ENCODE measurements around the gene GIT1. TPM values are rescaled to one million over a fixed set of nuclear protein-coding genes. Genes with fewer than 3 reads are reported as not detected.

Gene GIT1
- total and polyA plus RNA-seq, 2 of the 13 experiments (the other 11 are each of a cell fraction or from before 2014, with no cell fraction given): 14.2 to 30.8 TPM

DNA sequence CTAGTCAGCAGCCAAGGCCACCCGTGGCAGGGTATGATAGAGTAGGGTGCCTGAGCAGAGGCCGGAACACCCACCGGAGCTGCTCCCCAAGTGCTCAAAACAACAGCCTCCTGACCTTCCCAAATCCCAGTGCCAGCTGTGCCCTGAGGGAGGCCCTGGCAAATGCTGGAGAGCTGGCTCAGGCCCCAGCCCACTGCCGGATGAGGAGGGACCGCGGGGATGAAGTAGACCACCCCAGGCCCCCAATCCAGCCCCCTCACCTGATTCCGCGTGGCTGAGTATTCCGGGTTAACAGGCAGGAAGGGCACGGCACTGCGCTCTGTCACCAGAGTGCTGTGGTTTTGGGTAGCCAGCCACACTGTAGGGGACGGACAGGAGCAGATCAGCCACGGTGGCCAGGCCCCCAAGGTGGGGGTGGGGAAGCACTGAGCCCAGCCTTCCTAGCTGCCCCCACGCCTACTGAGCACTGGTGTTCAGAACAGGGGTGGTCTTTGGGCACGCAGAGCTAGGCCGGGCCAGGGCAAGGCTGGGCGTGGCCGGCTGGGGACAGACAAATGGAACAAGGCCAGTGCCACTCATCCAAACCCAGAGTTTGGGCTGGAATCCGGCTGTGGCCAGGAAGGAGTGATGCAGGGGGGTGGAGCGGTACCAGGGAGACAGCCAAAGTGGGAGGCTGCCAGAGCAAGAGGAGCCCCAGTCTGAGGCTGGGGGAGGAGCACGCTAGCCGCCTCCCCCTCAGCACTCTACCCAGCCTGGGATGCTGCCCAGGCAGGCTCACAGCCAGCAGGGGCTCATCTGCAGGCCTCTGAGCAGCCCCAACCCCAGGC is 11.8 kb downstream of the GIT1 start:
- POLR2A ChIA-PET: interaction anchor here (1.0 kb wide), 1 partner anchor 9 kb away, joined by 3 read pairs; the partner anchor contains the start of gene TP53I13
- intact Hi-C loops (cut with micrococcal nuclease; ENCODE audit: unreplicated experiment) (no loop called here), in situ Hi-C loops (cut with HindIII; ENCODE audit: extremely low pct_ligation_motif_present, low pct_unique_long_range_greater_than_20kb) (no loop called here)
- peaks cover 5 to 20% of the 10 kb centered on the region in 2 experiments; a peak in 4 of 5 replicates for H3K36me3 ChIP-seq (replicated peaks in 1 of 2; ENCODE audit: control insufficient read depth in 1 of 2, insufficient read depth in 2 of 2, low read length in 2 of 2)
- no peak overlapping the region for H3K27ac ChIP-seq (ENCODE audit: extremely low read length, insufficient read depth, low read length)
- no peak overlapping the region for H2AFZ ChIP-seq (ENCODE audit: low read length)
- no peaks in the 10 kb centered on the region for H3K9me3 ChIP-seq (ENCODE audit: low read length)
- peaks cover 23% of the 10 kb centered on the region for H3K4me1 ChIP-seq (ENCODE audit: insufficient read depth, low read length)
- no peak overlapping the region for H3K4me2 ChIP-seq (ENCODE audit: low read depth, low read length)
- ATAC-seq (no peak), DNase-seq (ENCODE audit: low spot score) (no peak), FAIRE-seq (no peak)
- WGBS (ENCODE audit: low lambda C conversion rate): 98% methylated on average over 9 of the region's 22 CpGs
- no TSS peak for BruUV-seq (replicated peaks)
- H3K4me3 ChIP-seq (replicated peaks in 1 of 3; ENCODE audit: insufficient read depth in 1 of 3, low read depth in 2 of 3, low read length in 3 of 3): no peak overlapping the region
- no peaks in the 10 kb centered on the region for H3K27me3 ChIP-seq (ENCODE audit: control insufficient read depth in 1 of 2, insufficient read depth in 2 of 2, low read length in 2 of 2)
- H4K20me1 ChIP-seq (ENCODE audit: insufficient read depth, low read length): no peaks in the 10 kb centered on the region
- H3K9ac ChIP-seq (ENCODE audit: insufficient read depth, low read depth, low read length): no peak overlapping the region
- CTCF ChIA-PET (ENCODE audit: low intra/inter-chr PET ratio, low total read pairs): no interaction called here
- TF ChIP-seq, protein P1, sequence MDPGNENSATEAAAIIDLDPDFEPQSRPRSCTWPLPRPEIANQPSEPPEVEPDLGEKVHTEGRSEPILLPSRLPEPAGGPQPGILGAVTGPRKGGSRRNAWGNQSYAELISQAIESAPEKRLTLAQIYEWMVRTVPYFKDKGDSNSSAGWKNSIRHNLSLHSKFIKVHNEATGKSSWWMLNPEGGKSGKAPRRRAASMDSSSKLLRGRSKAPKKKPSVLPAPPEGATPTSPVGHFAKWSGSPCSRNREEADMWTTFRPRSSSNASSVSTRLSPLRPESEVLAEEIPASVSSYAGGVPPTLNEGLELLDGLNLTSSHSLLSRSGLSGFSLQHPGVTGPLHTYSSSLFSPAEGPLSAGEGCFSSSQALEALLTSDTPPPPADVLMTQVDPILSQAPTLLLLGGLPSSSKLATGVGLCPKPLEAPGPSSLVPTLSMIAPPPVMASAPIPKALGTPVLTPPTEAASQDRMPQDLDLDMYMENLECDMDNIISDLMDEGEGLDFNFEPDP (CRISPR knock-in tag; conservative IDR thresholded peaks at IDR 0.05): no peak
- TF ChIP-seq, protein P2, sequence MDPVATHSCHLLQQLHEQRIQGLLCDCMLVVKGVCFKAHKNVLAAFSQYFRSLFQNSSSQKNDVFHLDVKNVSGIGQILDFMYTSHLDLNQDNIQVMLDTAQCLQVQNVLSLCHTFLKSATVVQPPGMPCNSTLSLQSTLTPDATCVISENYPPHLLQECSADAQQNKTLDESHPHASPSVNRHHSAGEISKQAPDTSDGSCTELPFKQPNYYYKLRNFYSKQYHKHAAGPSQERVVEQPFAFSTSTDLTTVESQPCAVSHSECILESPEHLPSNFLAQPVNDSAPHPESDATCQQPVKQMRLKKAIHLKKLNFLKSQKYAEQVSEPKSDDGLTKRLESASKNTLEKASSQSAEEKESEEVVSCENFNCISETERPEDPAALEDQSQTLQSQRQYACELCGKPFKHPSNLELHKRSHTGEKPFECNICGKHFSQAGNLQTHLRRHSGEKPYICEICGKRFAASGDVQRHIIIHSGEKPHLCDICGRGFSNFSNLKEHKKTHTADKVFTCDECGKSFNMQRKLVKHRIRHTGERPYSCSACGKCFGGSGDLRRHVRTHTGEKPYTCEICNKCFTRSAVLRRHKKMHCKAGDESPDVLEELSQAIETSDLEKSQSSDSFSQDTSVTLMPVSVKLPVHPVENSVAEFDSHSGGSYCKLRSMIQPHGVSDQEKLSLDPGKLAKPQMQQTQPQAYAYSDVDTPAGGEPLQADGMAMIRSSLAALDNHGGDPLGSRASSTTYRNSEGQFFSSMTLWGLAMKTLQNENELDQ (CRISPR knock-in tag; IDR thresholded peaks at IDR 0.05; ENCODE audit: borderline replicate concordance): no peak
- H3K79me2 ChIP-seq (ENCODE audit: insufficient read depth, low read length): no peaks in the 10 kb centered on the region
